Body of pancreas (tissue), 4 donors: ENCODE measurements around the gene BSND.

Source experiments
- CTCF ChIP-seq, 7 experiments: fragments of 450-650 bp in 4 of 7; fragments of 200-600 bp in 3 of 7; sonication (generic) in 3 of 7; IDR thresholded peaks; one replicate each; pipeline ENCODE4 v1.5.1; 2016 to 2019; ENCODE audit warnings: antibody characterized with exemption in 7 of 7
- POLR2A ChIP-seq, 3 donors: fragments of 450-650 bp; IDR thresholded peaks; one replicate each; pipeline ENCODE4 v1.6.1; 2016; ENCODE audit warnings: antibody characterized with exemption in 3 of 3, mild to moderate bottlenecking in 2 of 3

GRCh38 chr1:54959241-54959640 is 39.5 kb upstream of the BSND start:
- TF ChIP-seq CTCF (IDR thresholded peaks at IDR 0.05) (no peak), POLR2A (IDR thresholded peaks at IDR 0.05) (no peak)
